DMS114 treated with DMSO at 0.1 percent for 48 hours (cell line): ENCODE measurements around the gene PPP4C.
"Not testable (repeated sequence)": the region's sequence is repeated elsewhere in the genome, so short reads cannot be mapped to it uniquely, and the experiment has no call there.

Experiments used
- DNase-seq: peaks from one replicate; lab custom pipeline; 2025; ENCODE audit not compliant: unreplicated experiment; lab: John Stamatoyannopoulos, UW

The PPP4C gene

GRCh38 chr16:30122604-30123160 lies 46.9 kb downstream of the PPP4C start:
- DNase-seq: no peak

DNA sequence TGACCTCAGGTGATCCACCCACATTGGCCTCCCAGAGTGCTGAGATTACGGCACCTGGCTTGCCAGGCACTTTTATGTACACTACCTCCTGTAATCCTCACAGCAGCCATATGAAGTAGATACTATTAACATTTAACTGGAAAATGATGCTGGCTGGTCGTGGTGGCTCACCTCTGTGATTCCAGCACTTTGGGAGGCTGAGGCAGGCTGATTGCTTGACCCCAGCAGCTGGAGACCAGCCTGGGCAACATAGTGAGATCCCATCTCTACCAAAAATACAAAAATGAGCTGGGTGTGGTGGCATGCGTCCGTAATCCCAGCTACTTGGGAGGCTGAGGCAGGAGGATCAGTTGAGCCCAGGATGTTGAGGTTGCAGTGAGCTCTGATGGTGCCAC lies 49.2 kb downstream of the PPP4C start:
- no peak for DNase-seq

GRCh38 chr16:30125690-30126089 lies 49.9 kb downstream of the PPP4C start:
- not testable (repeated sequence) for DNase-seq

GRCh38 chr16:30127993-30128392 lies 52.2 kb downstream of the PPP4C start:
- no peak for DNase-seq

- DNase-seq: no peak
Measured at GRCh38 chr16:30131869-30132475, 56.2 kb downstream of the PPP4C start.

DNA sequence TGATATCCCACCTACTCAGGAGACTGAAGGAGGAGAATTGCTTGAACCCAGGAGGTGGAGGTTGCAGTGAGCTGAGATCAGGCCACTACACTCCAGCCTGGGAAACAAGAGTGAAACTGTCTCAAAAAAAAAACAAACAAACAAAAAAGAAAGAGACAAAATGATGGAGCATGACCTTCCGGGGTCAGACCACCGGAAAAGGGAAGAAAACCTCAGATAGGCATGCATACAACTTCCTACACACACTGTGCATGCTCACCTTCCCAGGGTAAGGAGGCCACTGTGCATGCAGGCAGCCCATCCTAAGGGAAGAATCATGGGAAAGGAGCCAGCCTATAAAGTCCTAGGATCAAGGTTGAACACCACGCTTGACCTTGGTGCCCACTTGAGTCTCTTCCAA lies 56.8 kb downstream of the PPP4C start:
- DNase-seq: no peak
